Measurements from ENCODE around the gene CDKN2B.

GRCh38 chr9:22044583-22044982, 35.5 kb upstream of the CDKN2B start:
- no peak for TF ChIP-seq POLR2A (IDR thresholded peaks at IDR 0.05; ENCODE audit: low read depth, low read length)
- no peak for TF ChIP-seq POLR2AphosphoS5 (IDR thresholded peaks at IDR 0.05; ENCODE audit: low read depth, low read length)
- TF ChIP-seq TAF1 (IDR thresholded peaks at IDR 0.05; ENCODE audit: borderline replicate concordance, low read depth, low read length): no peak
